Fibroblast of villous mesenchyme (primary cell): ENCODE measurements around the gene ELAC2. TPM values are rescaled to one million over a fixed set of nuclear protein-coding genes. Genes with fewer than 3 reads are reported as not detected.

Source experiments
- DNase-seq: peaks from one replicate; pipeline ENCODE4 v3.0.0-alpha.2; 2010; ENCODE audit warnings: low read depth
- H3K4me3 ChIP-seq: 2 replicates; pipeline ENCODE4 v1.5.1; 2011; ENCODE audit warnings: low read depth, mild to moderate bottlenecking, low read length
- CTCF ChIP-seq: IDR thresholded peaks from 2 replicates; pipeline ENCODE4 v1.5.1; 2012; ENCODE audit warnings: low read depth, mild to moderate bottlenecking, low read length; ENCODE audit not compliant: insufficient read depth
- total RNA-seq: library from RNA; depleted of rRNA; stranded (reverse); fragments of >200 nt; gene quantifications from 2 replicates; pipeline ENCODE4 v1.2.3, GENCODE V29; 2012

Gene ELAC2
- total RNA-seq, 1 donor: 63.9 TPM

DNA sequence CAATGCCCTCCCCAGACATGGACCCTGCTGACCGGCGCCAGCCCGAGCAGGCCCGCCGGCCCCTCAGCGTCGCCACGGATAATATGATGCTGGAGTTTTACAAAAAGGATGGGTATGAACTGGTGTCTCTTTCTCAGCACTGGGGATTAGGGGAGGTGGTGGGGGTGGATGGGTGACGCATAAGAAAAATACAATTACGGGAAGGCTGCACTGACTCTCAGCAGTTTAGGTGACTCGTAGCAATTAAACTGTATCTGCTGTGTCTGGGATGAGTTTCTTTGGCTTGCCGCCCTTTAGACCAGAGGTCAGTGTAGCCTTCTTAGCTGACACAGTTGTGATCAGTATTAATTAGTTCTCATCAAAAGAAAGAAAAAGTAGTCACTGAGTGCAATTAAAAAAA lies 59.0 kb downstream of the ELAC2 start:
- no peak for DNase-seq
- TF ChIP-seq CTCF: no peak
- H3K4me3 ChIP-seq: no peak overlapping the region

DNA sequence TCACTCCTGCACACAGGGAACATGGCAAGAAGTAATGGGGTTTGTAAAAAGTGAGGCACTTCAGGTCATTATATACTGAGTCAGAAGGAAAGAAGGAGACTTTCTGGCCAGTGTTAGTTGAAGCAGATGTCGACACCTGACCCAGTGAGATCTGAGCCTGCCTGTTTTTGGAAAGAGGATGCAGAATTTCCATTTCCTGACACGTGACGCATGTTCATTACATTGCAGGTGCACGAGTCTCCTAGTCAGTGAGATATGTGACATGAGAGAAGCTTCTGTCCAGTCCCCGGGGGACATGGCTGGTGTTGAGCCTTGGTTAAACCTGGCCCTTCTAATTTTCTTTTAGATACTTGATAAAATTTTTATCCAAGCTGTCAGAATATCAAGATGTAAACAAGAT lies 62.3 kb downstream of the ELAC2 start:
- TF ChIP-seq CTCF: no peak
- no peak overlapping the region for H3K4me3 ChIP-seq
- DNase-seq: no peak

DNA sequence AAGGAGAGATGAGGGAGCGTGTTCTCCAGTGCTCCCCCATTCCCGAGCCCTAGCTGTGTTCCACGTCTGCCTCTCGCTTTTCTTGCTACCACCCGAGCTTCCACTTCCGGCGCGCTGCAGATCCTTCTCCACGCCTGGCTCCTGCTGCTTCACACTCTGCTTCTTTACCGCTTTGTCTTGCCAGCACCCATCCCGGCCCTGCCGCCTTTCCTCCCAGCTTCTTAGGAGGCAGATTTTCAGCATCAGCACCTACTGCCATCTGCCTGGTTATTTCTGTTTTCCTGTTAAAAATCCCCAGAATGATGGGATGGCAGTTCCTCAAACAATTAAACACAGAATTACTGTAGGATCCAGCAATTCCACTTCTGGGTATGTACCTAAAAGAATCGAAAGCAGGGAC lies 64.7 kb downstream of the ELAC2 start:
- TF ChIP-seq CTCF: no peak
- H3K4me3 ChIP-seq: no peak overlapping the region
- no peak for DNase-seq

- no peak for TF ChIP-seq CTCF
- H3K4me3 ChIP-seq: no peak overlapping the region
- no peak for DNase-seq
These were observed 65.8 kb downstream of the ELAC2 start for GRCh38 chr17:12952012-12952411.

DNA sequence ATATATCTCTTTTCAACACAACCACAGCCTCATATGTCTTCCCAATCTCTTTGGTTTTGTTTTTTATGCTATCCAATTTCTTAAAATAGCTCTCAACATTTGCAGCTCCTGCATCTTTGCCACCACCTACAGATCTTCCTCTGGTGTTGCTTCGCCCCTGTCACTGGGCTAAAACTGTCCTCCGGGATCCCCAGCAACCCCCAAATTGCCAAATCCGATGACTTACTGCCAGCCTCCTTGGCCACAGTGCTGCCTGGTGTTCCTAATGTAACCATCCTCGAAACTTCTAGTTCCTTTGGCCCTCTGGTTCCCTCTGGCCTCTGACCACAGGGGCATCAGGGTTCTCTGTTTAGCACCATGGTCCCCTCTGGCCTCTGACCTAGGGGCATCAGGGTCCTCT lies 70.8 kb downstream of the ELAC2 start:
- TF ChIP-seq CTCF: no peak
- no peak for DNase-seq
- no peak overlapping the region for H3K4me3 ChIP-seq

Other genes starting within 250 kb of the ELAC2 start
- 0.64 and 1.3 TPM in 2 replicates for gene ARHGAP44, start 228.5 kb downstream of the ELAC2 start, total RNA-seq